Measurements from ENCODE around the gene SRSF8.

SRSF8 gene

DNA sequence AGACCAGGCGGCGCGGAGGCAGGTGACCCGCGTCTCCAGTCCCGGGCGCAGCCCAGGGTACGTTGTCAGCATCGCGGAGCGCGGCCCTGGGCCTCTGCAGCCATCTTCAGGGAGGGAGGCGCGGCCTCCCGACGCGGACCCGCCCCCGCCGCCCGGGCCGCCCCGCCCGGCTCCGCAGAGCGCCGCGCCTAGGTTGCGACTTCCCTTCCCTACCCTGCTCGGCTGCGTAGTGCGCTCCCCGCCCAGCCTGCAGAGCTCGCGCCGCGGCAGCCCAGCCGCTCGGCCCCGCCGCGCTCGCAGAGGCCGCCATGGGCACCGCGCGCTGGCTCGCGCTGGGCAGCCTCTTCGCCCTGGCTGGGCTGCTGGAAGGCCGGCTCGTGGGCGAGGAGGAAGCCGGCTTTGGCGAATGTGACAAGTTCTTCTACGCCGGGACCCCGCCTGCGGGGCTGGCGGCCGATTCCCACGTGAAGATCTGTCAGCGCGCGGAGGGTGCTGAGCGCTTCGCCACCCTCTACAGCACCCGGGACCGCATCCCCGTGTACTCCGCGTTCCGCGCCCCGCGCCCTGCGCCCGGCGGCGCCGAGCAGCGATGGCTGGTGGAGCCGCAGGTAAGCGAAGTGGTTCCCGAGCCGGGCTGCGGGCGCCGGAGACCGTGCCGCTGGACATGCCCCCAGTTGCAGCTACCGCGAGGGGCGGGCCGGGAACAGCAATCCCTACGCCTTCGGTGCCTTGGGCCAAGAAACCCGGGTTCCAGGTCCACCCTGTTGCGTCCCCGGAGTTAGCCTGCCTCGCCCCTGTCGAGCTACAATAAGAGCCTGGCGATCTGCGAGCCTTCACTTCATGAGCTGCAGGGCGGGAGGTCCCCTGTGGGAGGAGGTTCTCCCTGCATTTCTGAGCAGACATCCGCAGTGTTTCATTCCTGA is 23.2 kb downstream of the SRSF8 start, which contains the start of gene ENDOD1:
ENDOD1 (plus strand) TSS at position 227 of the 923 bp plus-strand sequence; CDS start at position 309, 82 bp downstream.
- TF ChIP-seq, protein P1, sequence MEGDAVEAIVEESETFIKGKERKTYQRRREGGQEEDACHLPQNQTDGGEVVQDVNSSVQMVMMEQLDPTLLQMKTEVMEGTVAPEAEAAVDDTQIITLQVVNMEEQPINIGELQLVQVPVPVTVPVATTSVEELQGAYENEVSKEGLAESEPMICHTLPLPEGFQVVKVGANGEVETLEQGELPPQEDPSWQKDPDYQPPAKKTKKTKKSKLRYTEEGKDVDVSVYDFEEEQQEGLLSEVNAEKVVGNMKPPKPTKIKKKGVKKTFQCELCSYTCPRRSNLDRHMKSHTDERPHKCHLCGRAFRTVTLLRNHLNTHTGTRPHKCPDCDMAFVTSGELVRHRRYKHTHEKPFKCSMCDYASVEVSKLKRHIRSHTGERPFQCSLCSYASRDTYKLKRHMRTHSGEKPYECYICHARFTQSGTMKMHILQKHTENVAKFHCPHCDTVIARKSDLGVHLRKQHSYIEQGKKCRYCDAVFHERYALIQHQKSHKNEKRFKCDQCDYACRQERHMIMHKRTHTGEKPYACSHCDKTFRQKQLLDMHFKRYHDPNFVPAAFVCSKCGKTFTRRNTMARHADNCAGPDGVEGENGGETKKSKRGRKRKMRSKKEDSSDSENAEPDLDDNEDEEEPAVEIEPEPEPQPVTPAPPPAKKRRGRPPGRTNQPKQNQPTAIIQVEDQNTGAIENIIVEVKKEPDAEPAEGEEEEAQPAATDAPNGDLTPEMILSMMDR (conservative IDR thresholded peaks at IDR 0.05): 0 out of 2 replicates have a peak, but pooled peaks have one; percentile 10
- H3K27ac ChIP-seq: peak within 1 kb of the TSS; percentile 83

DNA sequence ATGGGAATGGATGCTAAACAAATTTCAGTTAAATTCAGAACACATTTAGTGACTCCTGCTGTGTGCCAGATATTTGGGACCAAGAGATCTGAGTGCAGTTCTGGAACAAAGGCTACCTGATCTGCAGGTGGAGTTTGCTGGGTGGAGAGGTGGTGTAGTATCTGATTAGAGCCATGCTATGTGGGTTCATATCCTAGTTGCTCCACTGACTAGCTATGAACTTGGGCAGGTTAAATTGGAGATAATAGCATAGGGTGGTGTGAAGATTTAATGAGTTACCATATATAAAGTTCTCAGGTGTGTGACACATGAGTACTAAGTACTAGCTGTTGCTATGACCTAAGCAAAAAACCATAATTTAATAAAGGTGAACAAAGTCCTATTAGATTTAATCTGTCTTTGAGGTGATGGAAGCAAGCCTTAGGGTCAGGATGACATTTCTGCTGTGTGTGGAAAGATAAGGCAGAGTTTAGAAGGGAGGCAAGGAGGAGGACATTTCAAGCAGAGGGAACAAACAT is 25.0 kb downstream of the SRSF8 start:
- TF ChIP-seq, protein P1 (conservative IDR thresholded peaks at IDR 0.05): no peak
- H3K27ac ChIP-seq: no peak overlapping the region

DNA sequence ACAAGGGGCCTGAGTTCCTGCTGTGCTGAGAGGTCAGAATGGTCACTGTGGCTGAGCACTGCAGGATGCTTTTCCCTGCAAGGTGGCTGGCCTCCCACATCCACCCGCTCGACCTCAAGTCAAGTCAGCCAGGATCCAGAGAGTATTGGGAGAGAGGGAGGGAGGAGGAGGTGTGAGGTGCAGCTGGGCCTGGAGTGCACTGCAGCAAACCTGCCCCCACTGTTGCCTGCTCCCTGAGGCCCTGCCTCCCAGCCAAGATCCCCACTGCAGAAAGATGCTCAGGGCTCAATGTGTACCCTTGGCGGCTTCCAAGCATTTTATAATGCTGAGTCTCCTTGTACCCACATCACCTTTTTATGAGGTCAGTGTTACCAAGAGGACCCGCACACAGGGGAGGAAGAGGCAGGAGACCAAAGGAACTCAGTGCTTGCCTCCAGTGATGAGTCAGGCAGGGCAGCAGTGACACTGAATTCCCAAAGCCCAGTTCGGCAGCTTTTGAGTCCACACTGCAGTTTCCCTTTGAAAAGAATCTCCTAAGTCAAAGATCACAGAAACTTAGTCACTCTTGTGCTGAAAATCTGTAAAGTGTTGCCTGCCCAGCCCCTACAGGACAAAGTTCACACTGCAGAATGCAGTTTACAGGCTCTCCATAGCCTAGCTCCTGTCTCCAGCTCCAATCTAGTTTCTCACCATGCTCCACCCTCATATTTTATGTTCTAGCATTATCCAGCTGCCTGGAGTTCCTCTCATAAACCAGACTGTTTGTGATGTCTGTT is 26.0 kb downstream of the SRSF8 start:
- no peak overlapping the region for H3K27ac ChIP-seq
- TF ChIP-seq, protein P1 (conservative IDR thresholded peaks at IDR 0.05): peak; percentile 59

DNA sequence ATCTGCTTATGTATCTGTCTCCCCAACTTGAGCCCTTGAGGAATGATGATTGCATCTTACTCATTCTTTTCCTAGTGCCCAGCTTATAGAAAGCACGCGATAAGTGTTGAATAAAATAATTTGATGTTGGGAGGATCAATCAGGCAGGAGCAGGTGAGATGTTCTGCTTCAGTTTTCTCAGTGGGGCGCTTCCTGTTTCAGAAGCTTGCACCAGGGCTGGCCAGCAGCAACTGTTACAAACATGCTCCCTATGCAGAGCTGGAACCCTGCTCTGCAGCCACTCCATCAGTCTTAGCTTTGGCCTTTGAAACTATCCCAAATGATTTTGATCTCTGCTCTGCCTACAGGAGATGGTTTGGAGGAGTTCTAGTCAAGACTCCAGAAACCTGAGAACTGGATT is 26.8 kb downstream of the SRSF8 start:
- no peak overlapping the region for H3K27ac ChIP-seq

DNA sequence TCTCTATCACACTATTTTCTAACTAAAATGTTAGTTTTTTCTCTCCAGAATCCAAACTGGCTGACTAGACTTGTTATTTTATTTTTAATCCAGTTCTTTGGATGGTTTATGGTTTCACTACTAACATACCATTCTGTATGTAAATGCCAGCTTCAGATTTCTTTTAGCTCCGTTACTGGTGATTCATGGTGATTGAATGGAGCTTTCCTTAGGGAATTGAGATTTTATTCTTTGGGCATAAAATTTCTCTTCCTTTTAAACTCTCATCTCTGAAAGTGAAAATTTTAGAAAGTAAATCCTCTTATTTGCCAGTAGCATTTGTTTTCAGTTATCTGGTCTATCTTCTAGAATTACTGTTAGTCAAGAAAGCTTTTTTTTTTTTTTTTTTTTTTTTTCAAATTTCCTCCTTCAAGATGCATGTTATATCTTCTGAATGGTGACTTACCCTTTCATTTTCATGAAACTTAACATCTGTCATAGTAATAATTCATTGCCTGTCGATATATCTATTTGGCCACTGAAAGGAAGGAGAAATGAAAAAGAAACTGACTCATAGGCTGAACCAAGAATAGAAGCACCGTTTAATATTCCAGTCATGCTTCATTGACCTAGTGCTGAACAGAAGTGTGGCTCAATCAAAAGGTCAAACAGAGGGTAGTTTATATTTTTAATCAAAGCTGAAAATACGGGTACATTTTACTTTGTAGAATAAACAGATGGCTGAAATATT is 29.3 kb downstream of the SRSF8 start:
- TF ChIP-seq, protein P1 (conservative IDR thresholded peaks at IDR 0.05): no peak
- no peak overlapping the region for H3K27ac ChIP-seq

More for the DNA sequence above, 26.8 kb downstream of the SRSF8 start:
- TF ChIP-seq, protein P1 (conservative IDR thresholded peaks at IDR 0.05): no peak

DNA sequence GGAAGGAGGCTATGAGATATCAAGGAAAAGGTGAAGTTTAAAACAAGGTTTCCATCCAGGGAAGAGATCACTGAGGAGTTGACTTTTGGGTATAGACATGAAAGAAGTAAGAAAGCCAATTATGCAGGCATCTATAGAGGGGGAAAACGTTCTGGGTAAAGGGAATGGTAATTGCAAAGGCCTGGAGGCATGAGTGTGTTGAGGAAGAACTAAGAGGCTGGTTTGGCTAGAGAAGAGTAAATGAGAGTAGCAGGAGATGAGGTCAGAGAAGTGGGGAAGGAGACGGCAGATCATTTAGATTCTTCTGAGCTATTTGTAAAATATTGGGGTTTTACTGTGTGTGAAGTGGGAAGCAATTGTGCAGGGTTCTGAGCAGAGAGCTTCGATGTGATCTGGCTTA is 30.5 kb downstream of the SRSF8 start:
- no peak overlapping the region for H3K27ac ChIP-seq
- TF ChIP-seq, protein P1 (conservative IDR thresholded peaks at IDR 0.05): no peak

Measured in VCaP (cell line).